OCI-LY1 (cell line): ENCODE measurements around the gene FAM8A1.

Experiments used
- H2AFZ ChIP-seq: fragments of 200-600 bp; sonication (generic), shearing (Covaris generic); 2 replicates; pipeline ENCODE4 v1.6.0; 2014; ENCODE audit warnings: antibody characterized with exemption, mild to moderate bottlenecking, low read length
- H3F3A ChIP-seq: fragments of 200-600 bp; sonication (generic), shearing (Covaris generic); 2 replicates; pipeline ENCODE4 v1.6.0; 2014; ENCODE audit warnings: mild to moderate bottlenecking, antibody characterized with exemption, low read length, moderate library complexity; ENCODE audit not compliant: insufficient read depth
- H3K27ac ChIP-seq: fragments of 200-600 bp; sonication (generic); 2 replicates; pipeline ENCODE4 v1.5.1; 2014; ENCODE audit warnings: low read length, mixed run types, mild to moderate bottlenecking, low read depth; ENCODE audit not compliant: poor library complexity, severe bottlenecking
- H3K27me3 ChIP-seq: fragments of 200-600 bp; sonication (generic); 2 replicates; pipeline ENCODE4 v1.6.0; 2014; ENCODE audit warnings: antibody characterized with exemption, mild to moderate bottlenecking, low read length, moderate library complexity; ENCODE audit not compliant: insufficient read depth
- H3K36me3 ChIP-seq: fragments of 200-600 bp; sonication (generic); 2 replicates; pipeline ENCODE4 v1.6.1; 2014; ENCODE audit warnings: mild to moderate bottlenecking, antibody characterized with exemption, low read length, moderate library complexity, mixed read lengths; ENCODE audit not compliant: insufficient read depth
- H3K4me1 ChIP-seq: fragments of 200-600 bp; sonication (generic); 2 replicates; pipeline ENCODE4 v1.5.1; 2014; ENCODE audit warnings: mild to moderate bottlenecking, low read length, moderate library complexity; ENCODE audit not compliant: insufficient read depth, severe bottlenecking
- H3K4me2 ChIP-seq: fragments of 200-600 bp; sonication (generic), shearing (Covaris generic); 2 replicates; pipeline ENCODE4 v1.6.1; 2014; ENCODE audit warnings: low read length
- H3K4me3 ChIP-seq: fragments of 200-600 bp; sonication (generic); 2 replicates; pipeline ENCODE4 v1.5.1; 2014; ENCODE audit warnings: low read length, low read depth, mild to moderate bottlenecking, mixed read lengths; ENCODE audit not compliant: poor library complexity, severe bottlenecking
- H3K79me2 ChIP-seq: fragments of 200-600 bp; shearing (Covaris generic); 2 replicates; pipeline ENCODE4 v1.6.1; 2016; ENCODE audit warnings: mixed run types, low read length, mixed read lengths; ENCODE audit not compliant: insufficient read depth
- H3K9ac ChIP-seq: fragments of 200-600 bp; sonication (generic), shearing (Covaris generic); 2 replicates; pipeline ENCODE4 v1.6.1; 2014; ENCODE audit warnings: mild to moderate bottlenecking, low read length, mixed read lengths
- H3K9me2 ChIP-seq: fragments of 200-600 bp; sonication (generic), shearing (Covaris generic); 2 replicates; pipeline ENCODE4 v1.6.1; 2014; ENCODE audit warnings: low read depth, mild to moderate bottlenecking, low read length, mixed read lengths
- H3K9me3 ChIP-seq: fragments of 200-600 bp; shearing (Covaris generic); 2 replicates; pipeline ENCODE4 v1.6.1; 2014; ENCODE audit warnings: low read length, mixed read lengths
- H4K20me1 ChIP-seq: fragments of 200-600 bp; sonication (generic), shearing (Covaris generic); 2 replicates; pipeline ENCODE4 v1.6.0; 2016; ENCODE audit warnings: mild to moderate bottlenecking, low read length; ENCODE audit not compliant: insufficient read depth
- EZH2 ChIP-seq: fragments of 200-600 bp; sonication (generic), shearing (Covaris generic); IDR thresholded peaks from 2 replicates; pipeline ENCODE4 v1.8.0; 2017; ENCODE audit warnings: borderline replicate concordance, mixed run types, mild to moderate bottlenecking, antibody characterized with exemption, low read length, moderate library complexity, mixed read lengths
- TF ChIP-seq, protein P1 (sequence below): fragments of 200-600 bp; sonication (generic), shearing (Covaris generic); IDR thresholded peaks from 2 replicates; pipeline ENCODE4 v1.5.1; 2017; ENCODE audit warnings: mild to moderate bottlenecking, antibody characterized with exemption, low read length, moderate library complexity, mixed read lengths

FAM8A1 gene

DNA sequence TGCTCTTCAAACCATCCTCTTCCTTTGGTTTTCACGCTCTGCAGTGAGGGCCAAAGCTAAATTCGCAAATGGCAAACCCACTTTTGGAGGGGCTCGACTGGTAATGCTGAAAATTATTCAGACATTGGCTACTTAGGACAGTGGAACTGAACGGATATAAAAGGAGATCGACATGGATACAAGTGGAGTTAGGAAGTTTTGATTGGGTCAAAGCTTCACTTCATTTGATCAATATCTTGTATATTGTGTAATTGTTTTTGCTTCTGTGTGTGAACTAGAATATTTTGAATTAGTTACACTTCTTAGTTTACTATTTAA lies 1.2 kb downstream of the FAM8A1 start:
- Histone ChIP-seq H3K79me2 (peaks cover 8% of the 10 kb centered on the region), H3K9me3 (no peaks in the 10 kb centered on the region), H4K20me1 (no peaks in the 10 kb centered on the region), H3K9me2 (no peaks in the 10 kb centered on the region), H3K4me3 (peak overlapping the region; percentile 75), H3F3A (no peaks in the 10 kb centered on the region), H3K4me1 (peaks cover 26% of the 10 kb centered on the region), H3K36me3 (peaks cover 25% of the 10 kb centered on the region), H3K27me3 (no peaks in the 10 kb centered on the region), H3K27ac (no peak overlapping the region), H2AFZ (no peak overlapping the region), H3K9ac (peak overlapping the region; percentile 63), H3K4me2 (peak overlapping the region; percentile 90)
- no peak for TF ChIP-seq EZH2
- TF ChIP-seq, protein P1, sequence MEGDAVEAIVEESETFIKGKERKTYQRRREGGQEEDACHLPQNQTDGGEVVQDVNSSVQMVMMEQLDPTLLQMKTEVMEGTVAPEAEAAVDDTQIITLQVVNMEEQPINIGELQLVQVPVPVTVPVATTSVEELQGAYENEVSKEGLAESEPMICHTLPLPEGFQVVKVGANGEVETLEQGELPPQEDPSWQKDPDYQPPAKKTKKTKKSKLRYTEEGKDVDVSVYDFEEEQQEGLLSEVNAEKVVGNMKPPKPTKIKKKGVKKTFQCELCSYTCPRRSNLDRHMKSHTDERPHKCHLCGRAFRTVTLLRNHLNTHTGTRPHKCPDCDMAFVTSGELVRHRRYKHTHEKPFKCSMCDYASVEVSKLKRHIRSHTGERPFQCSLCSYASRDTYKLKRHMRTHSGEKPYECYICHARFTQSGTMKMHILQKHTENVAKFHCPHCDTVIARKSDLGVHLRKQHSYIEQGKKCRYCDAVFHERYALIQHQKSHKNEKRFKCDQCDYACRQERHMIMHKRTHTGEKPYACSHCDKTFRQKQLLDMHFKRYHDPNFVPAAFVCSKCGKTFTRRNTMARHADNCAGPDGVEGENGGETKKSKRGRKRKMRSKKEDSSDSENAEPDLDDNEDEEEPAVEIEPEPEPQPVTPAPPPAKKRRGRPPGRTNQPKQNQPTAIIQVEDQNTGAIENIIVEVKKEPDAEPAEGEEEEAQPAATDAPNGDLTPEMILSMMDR: no peak

DNA sequence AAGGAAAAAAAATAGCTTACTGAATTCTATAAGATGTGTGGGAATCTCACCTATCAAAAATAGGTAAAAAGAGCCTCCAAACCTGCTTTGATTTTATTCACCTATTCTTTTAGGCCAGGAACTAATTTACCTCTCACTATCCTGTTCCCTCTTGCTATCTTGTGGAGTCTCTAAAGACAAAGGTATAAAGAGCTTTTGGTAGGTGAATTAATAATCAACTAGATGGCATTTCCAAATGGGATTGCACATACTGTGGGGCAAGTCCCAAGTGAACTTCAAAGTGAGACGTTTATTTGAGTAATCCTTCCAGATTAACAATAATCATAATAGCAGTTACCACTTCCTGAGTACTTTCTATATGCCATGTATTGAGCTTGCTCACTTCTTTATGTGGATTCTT lies 2.8 kb downstream of the FAM8A1 start:
- H4K20me1 ChIP-seq: no peaks in the 10 kb centered on the region
- H3K79me2 ChIP-seq: peaks cover 8% of the 10 kb centered on the region
- TF ChIP-seq, protein P1: no peak
- no peak for TF ChIP-seq EZH2
- no peak overlapping the region for H2AFZ ChIP-seq
- H3K36me3 ChIP-seq: peaks cover 34% of the 10 kb centered on the region
- no peak overlapping the region for H3K4me3 ChIP-seq
- no peaks in the 10 kb centered on the region for H3F3A ChIP-seq
- no peaks in the 10 kb centered on the region for H3K27me3 ChIP-seq
- no peaks in the 10 kb centered on the region for H3K9me3 ChIP-seq
- H3K4me1 ChIP-seq: peaks cover 26% of the 10 kb centered on the region
- H3K4me2 ChIP-seq: 0 out of 2 replicates have a peak overlapping the region, but pooled peaks have one; percentile 9
- no peak overlapping the region for H3K9ac ChIP-seq
- H3K9me2 ChIP-seq: no peaks in the 10 kb centered on the region
- no peak overlapping the region for H3K27ac ChIP-seq

DNA sequence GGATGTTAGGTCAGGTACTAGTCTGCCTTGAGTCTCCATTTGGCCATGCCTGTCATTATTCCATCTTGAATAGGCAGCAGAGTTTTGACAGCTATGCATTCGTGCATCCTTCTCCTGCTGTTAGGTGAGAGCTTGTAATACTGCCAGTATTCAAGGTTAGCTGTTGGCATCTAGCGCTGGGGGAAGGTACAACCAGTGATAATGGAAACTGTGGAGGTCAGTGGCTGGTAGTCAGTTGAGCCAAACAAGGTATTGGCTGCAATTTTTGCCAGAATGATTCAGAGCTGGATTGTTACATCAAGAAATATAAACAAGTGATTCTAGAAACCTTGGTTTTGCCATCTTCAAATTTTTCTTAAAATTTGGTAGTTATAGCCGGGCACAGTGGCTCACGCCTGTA lies 6.5 kb downstream of the FAM8A1 start:
- Histone ChIP-seq H3K27me3 (no peaks in the 10 kb centered on the region), H3K27ac (no peak overlapping the region), H3K4me1 (peaks cover 14% of the 10 kb centered on the region), H3K9me2 (no peaks in the 10 kb centered on the region), H2AFZ (no peak overlapping the region), H3K9ac (no peak overlapping the region), H3K36me3 (peaks cover 51% of the 10 kb centered on the region), H3K4me3 (no peak overlapping the region), H3F3A (no peaks in the 10 kb centered on the region), H3K4me2 (no peak overlapping the region), H3K79me2 (peaks cover 3% of the 10 kb centered on the region), H3K9me3 (no peaks in the 10 kb centered on the region), H4K20me1 (no peaks in the 10 kb centered on the region)
- TF ChIP-seq, protein P1: no peak
- TF ChIP-seq EZH2: no peak
